HepG2 (cell line): ENCODE results near the gene CEMP1. TPM values are rescaled to one million over a fixed set of nuclear protein-coding genes. Genes with fewer than 3 reads are reported as not detected.

Experiments
- ATAC-seq: fragments of 200-7000 bp; cut with Tn5 transposase; 3 replicates; pipeline ENCODE4 v1.9.1; 2020; ENCODE audit warnings: mild to moderate bottlenecking, moderate library complexity
- BruUV-seq: library from RNA; stranded (reverse); fragments of 400-500 nt; replicated peaks from 2 replicates; lab custom pipeline; 2021; lab: Mats Ljungman, UMichigan
- CTCF ChIA-PET: fragments of 300-600 bp; formaldehyde crosslinking; extraction: SDS; loops from one replicate; lab custom pipeline; 2021; ENCODE audit warnings: low total read pairs, inconsistent platforms, low intra/inter-chr PET ratio; lab: Yijun Ruan, JAX
- POLR2A ChIA-PET: fragments of 350-600 bp; sonication (Branson Sonifier 250); formaldehyde crosslinking; loops from one replicate; lab custom pipeline; 2020; ENCODE audit warnings: antibody characterized with exemption, inconsistent platforms; lab: Yijun Ruan, JAX
- DNase-seq: peaks from one replicate; pipeline ENCODE4 v3.0.0-alpha.2; 2015; ENCODE audit warnings: low spot score
- FAIRE-seq: peaks from 3 replicates; lab custom pipeline; 2011; peaks lifted over from hg19 to GRCh38; lab: Jason Lieb, UNC
- H2AFZ ChIP-seq: one replicate; pipeline ENCODE4 v1.6.1; 2011; ENCODE audit warnings: low read length, inconsistent platforms
- H3K27ac ChIP-seq: fragments of 300-600 bp; 3 replicates; pipeline ENCODE4 v1.8.0; 2011; ENCODE audit warnings: mixed run types, mild to moderate bottlenecking, mixed read lengths, low read length, inconsistent platforms; ENCODE audit not compliant: insufficient read depth; ENCODE audit errors: extremely low read length
- H3K27me3 ChIP-seq, 2 experiments: fragments of 200-600 bp in 1 of 2; 2 replicates in 1 of 2; 3 replicates in 1 of 2; pipeline versions ENCODE4 v1.6.0 to v1.8.0; 2011; ENCODE audit warnings: low read length in 2 of 2, mild to moderate bottlenecking in 2 of 2, moderate library complexity in 2 of 2, inconsistent platforms in 1 of 2; ENCODE audit not compliant: insufficient read depth in 2 of 2, control insufficient read depth in 1 of 2
- H3K36me3 ChIP-seq, 2 experiments: fragments of 200-600 bp in 1 of 2; replicated peaks in 1 of 2; 2 replicates in 1 of 2; 3 replicates in 1 of 2; pipeline versions ENCODE4 v1.5.1 to v1.8.0; 2011; ENCODE audit warnings: low read length in 2 of 2, inconsistent platforms in 1 of 2; ENCODE audit not compliant: insufficient read depth in 2 of 2, control insufficient read depth in 1 of 2
- H3K4me1 ChIP-seq: 2 replicates; pipeline ENCODE4 v1.5.1; 2012; ENCODE audit warnings: low read length, inconsistent platforms; ENCODE audit not compliant: insufficient read depth
- H3K4me2 ChIP-seq: 2 replicates; pipeline ENCODE4 v1.6.0; 2011; ENCODE audit warnings: low read depth, low read length, inconsistent platforms
- H3K4me3 ChIP-seq, 3 experiments: fragments of 200-600 bp in 1 of 3; sonication (generic), shearing (Covaris generic) in 1 of 3; replicated peaks in 1 of 3; 2 replicates each; pipeline ENCODE4 v1.5.1; 2011 to 2016; ENCODE audit warnings: low read length in 3 of 3, inconsistent platforms in 2 of 3, low read depth in 2 of 3, mild to moderate bottlenecking in 2 of 3, control low read depth in 1 of 3, mixed read lengths in 1 of 3; ENCODE audit not compliant: insufficient read depth in 1 of 3
- H3K79me2 ChIP-seq: one replicate; pipeline ENCODE4 v1.6.1; 2011; ENCODE audit warnings: low read length, inconsistent platforms; ENCODE audit not compliant: insufficient read depth
- H3K9ac ChIP-seq: 2 replicates; pipeline ENCODE4 v1.6.0; 2011; ENCODE audit warnings: mild to moderate bottlenecking, low read depth, low read length, inconsistent platforms; ENCODE audit not compliant: insufficient read depth
- H3K9me3 ChIP-seq: 2 replicates; pipeline ENCODE4 v1.5.1; 2012; ENCODE audit warnings: mild to moderate bottlenecking, low read length
- H4K20me1 ChIP-seq: 2 replicates; pipeline ENCODE4 v1.6.0; 2011; ENCODE audit warnings: inconsistent platforms, mild to moderate bottlenecking, low read length, moderate library complexity; ENCODE audit not compliant: insufficient read depth
- HNF4A ChIP-seq: sonication (generic); formaldehyde crosslinking; IDR thresholded peaks from 2 replicates; pipeline ENCODE4 v1.4.0; 2020; ENCODE audit warnings: missing genetic modification reagents
- IRF2 ChIP-seq: IDR thresholded peaks from 2 replicates; pipeline ENCODE4 v1.6.1; 2018; ENCODE audit warnings: missing genetic modification reagents, missing compliant biosample characterization
- KDM4B ChIP-seq: sonication (generic); formaldehyde crosslinking; IDR thresholded peaks from 2 replicates; pipeline ENCODE4 v1.4.0; 2020; ENCODE audit warnings: missing genetic modification reagents
- KLF13 ChIP-seq: sonication (generic); formaldehyde crosslinking; IDR thresholded peaks from 2 replicates; pipeline ENCODE4 v1.4.0; 2020; ENCODE audit warnings: mild to moderate bottlenecking, missing genetic modification reagents
- ONECUT2 ChIP-seq: sonication (generic); formaldehyde crosslinking; IDR thresholded peaks from 2 replicates; pipeline ENCODE4 v1.4.0; 2020; ENCODE audit warnings: missing genetic modification reagents
- PRPF4 ChIP-seq: fragments of 200-400 bp; formaldehyde crosslinking; IDR thresholded peaks from 2 replicates; pipeline ENCODE4 v1.6.1; 2016; ENCODE audit warnings: low read length, low read depth; ENCODE audit not compliant: poor library complexity, severe bottlenecking
- TSC22D2 ChIP-seq: sonication (generic); formaldehyde crosslinking; IDR thresholded peaks from 2 replicates; pipeline ENCODE4 v1.5.1; 2020; ENCODE audit warnings: missing genetic modification reagents, mild to moderate bottlenecking, borderline replicate concordance
- ZNF510 ChIP-seq: sonication (generic); formaldehyde crosslinking; IDR thresholded peaks from 2 replicates; pipeline ENCODE4 v1.4.0; 2020; ENCODE audit warnings: low read depth, mild to moderate bottlenecking, missing genetic modification reagents
- ZNF564 ChIP-seq: sonication (generic); formaldehyde crosslinking; IDR thresholded peaks from 2 replicates; pipeline ENCODE4 v1.8.1; 2023; ENCODE audit warnings: mild to moderate bottlenecking, missing genetic modification reagents
- ZNF577 ChIP-seq: sonication (generic); formaldehyde crosslinking; IDR thresholded peaks from 2 replicates; pipeline ENCODE4 v1.4.0; 2020; ENCODE audit warnings: mild to moderate bottlenecking, low read depth, missing genetic modification reagents, borderline replicate concordance
- ZZZ3 ChIP-seq: sonication (generic); formaldehyde crosslinking; IDR thresholded peaks from 2 replicates; pipeline ENCODE4 v1.4.0; 2020; ENCODE audit warnings: missing genetic modification reagents, mild to moderate bottlenecking, borderline replicate concordance
- WGBS: methylation state at CpG from one replicate; pipeline ENCODE4 v1.1.6; 2017; ENCODE audit warnings: low lambda C conversion rate; 5-methylcytosine and 5-hydroxymethylcytosine counted together
- in situ Hi-C: cut with HindIII; loops from 2 replicates; pipeline ENCODE4 v1.10.0; 2017; ENCODE audit warnings: low pct_unique_long_range_greater_than_20kb; ENCODE audit not compliant: extremely low pct_ligation_motif_present
- intact Hi-C: fragments of 100-400 bp; cut with micrococcal nuclease; formaldehyde crosslinking; loops from one replicate; pipeline ENCODE4 v1.10.0; 2022; ENCODE audit not compliant: unreplicated experiment
- polyA plus RNA-seq, 8 experiments: library from polyadenylated mRNA; depleted of rRNA in 3 of 8; stranded (reverse) in 7 of 8; unstranded in 1 of 8; fragments of >200 nt; fragmentation: Illumina TruSeq in 4 of 8; extraction: Trizol in 4 of 8; gene quantifications; 2 replicates each; pipeline versions ENCODE4 v1.2.1 to v1.2.3, GENCODE V29; 2011 to 2016; ENCODE audit warnings: low read depth in 4 of 8, missing spikeins in 1 of 8, mixed read lengths in 1 of 8; ENCODE audit not compliant: insufficient read depth in 1 of 8
- total RNA-seq, 5 experiments: library from RNA; depleted of rRNA; stranded (reverse); fragments of >200 nt; fragmentation: Illumina TruSeq; extraction: Trizol; gene quantifications; 2 replicates each; pipeline ENCODE4 v1.2.3, GENCODE V29; 2016; ENCODE audit warnings: low read depth in 1 of 5
- TF ChIP-seq, protein P1 (sequence below): sonication (generic); formaldehyde crosslinking; IDR thresholded peaks from 2 replicates; pipeline ENCODE4 v1.4.0; 2020; ENCODE audit warnings: mild to moderate bottlenecking, missing genetic modification reagents

The CEMP1 gene
- total and polyA plus RNA-seq, 2 of the 13 experiments (the other 11 are each of a cell fraction or from before 2014, with no cell fraction given), result not detected

DNA sequence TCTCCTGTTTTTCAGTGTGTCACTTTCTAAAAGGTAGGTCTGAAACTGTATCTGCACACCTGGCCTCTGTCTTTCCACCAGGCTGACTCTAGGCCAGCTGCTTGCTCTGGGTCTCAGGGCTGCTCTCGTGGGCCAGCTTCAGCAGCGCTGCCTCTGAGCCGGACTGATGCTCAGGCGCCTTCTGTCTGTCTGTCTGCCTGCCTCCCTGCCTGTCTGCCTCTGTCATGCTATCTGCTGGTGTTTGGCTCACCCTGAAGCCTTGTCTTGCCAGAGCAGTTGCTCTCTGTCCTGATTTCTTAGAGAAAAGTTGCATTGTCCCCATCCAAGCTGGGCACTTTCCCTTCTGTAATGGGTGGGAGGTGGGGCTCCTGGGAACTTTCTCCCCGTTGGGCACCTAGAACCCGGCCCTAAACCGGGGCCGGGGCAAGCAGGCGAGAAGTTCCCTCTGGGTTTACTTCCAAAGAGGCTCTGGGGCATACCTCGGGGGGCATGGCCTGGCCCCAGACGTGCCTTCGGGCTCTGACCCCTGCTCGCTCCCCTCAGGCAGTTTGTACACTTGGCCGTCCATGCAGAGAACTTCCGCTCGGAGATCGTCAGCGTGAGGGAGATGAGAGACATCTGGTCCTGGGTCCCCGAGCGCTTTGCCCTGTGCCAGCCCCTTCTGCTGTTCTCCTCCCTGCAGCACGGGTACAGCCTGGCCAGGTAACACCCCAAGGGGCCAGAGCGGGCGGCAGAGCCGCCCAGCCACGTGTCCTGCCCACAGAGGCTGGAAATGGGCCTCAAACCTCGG is 33.3 kb downstream of the CEMP1 start:
- H3K36me3 ChIP-seq, result peaks cover 14 to 29% of the 10 kb centered on the region in 2 experiments; a peak in 4 of 5 replicates
- no peak overlapping the region for H3K4me3 ChIP-seq
- DNase-seq (no peak), FAIRE-seq (no peak), ATAC-seq (no peak)
- H3K4me2 ChIP-seq, result no peak overlapping the region
- H3K9ac ChIP-seq, result no peak overlapping the region
- no peak overlapping the region for H2AFZ ChIP-seq
- in situ Hi-C loops, result no loop called here
- H3K79me2 ChIP-seq, result no peaks in the 10 kb centered on the region
- 96% methylated on average over 19 of the region's 26 CpGs for WGBS
- BruUV-seq, result no TSS peak
- CTCF ChIA-PET, result no interaction called here
- no peak for TF ChIP-seq ONECUT2 (CRISPR knock-in tag)
- no peak for TF ChIP-seq ZNF564
- TF ChIP-seq IRF2 (CRISPR knock-in tag), result no peak
- no peak for TF ChIP-seq PRPF4
- TF ChIP-seq KDM4B (CRISPR knock-in tag), result no peak
- no peak for TF ChIP-seq HNF4A (CRISPR knock-in tag)
- no peak for TF ChIP-seq TSC22D2 (CRISPR knock-in tag)
- TF ChIP-seq, protein P1, sequence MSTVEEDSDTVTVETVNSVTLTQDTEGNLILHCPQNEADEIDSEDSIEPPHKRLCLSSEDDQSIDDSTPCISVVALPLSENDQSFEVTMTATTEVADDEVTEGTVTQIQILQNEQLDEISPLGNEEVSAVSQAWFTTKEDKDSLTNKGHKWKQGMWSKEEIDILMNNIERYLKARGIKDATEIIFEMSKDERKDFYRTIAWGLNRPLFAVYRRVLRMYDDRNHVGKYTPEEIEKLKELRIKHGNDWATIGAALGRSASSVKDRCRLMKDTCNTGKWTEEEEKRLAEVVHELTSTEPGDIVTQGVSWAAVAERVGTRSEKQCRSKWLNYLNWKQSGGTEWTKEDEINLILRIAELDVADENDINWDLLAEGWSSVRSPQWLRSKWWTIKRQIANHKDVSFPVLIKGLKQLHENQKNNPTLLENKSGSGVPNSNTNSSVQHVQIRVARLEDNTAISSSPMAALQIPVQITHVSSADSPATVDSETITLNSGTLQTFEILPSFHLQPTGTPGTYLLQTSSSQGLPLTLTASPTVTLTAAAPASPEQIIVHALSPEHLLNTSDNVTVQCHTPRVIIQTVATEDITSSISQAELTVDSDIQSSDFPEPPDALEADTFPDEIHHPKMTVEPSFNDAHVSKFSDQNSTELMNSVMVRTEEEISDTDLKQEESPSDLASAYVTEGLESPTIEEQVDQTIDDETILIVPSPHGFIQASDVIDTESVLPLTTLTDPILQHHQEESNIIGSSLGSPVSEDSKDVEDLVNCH (CRISPR knock-in tag), result no peak
- no peak for TF ChIP-seq ZZZ3 (CRISPR knock-in tag)
- no peak for TF ChIP-seq KLF13 (CRISPR knock-in tag)
- TF ChIP-seq ZNF510 (CRISPR knock-in tag), result no peak
- no peak for TF ChIP-seq ZNF577 (CRISPR knock-in tag)
- H3K4me1 ChIP-seq, result peaks cover 14% of the 10 kb centered on the region
- POLR2A ChIA-PET, result no interaction called here
- H4K20me1 ChIP-seq, result no peaks in the 10 kb centered on the region
- no peaks in the 10 kb centered on the region for H3K27me3 ChIP-seq
- H3K9me3 ChIP-seq, result no peaks in the 10 kb centered on the region
- no peak overlapping the region for H3K27ac ChIP-seq
- intact Hi-C loops, result no loop called here
